ENCODE measurements around the gene PARP12.

DNA sequence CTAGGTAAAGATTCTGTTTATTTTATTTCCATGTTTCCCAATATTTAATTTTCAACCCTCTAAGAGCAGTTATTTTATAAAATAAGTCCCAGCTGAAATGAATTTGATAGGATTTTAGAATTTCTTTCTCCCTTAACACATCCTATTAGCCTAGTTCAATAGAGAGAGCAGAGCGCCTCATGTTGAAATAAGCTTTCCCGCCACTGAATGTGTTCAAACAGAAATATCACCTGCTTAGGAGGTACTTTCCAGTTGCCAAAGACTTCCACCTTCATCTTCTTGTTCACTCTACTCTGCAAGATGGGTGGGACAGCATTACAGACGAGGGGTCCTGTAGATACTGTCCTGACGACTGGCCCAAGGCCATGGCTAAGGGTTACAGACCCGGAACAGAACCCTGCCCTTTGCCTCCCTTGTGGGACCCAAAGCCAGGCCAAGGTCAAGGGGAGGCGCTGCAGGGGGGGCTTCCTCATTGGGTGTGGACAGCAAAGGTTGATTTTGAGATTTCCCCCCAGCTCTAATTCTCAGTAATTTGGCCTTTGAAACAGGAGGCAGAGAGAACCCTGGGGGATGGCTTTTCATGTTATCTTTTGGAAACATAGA is 62.0 kb downstream of the PARP12 start:
- TF ChIP-seq, protein P1, sequence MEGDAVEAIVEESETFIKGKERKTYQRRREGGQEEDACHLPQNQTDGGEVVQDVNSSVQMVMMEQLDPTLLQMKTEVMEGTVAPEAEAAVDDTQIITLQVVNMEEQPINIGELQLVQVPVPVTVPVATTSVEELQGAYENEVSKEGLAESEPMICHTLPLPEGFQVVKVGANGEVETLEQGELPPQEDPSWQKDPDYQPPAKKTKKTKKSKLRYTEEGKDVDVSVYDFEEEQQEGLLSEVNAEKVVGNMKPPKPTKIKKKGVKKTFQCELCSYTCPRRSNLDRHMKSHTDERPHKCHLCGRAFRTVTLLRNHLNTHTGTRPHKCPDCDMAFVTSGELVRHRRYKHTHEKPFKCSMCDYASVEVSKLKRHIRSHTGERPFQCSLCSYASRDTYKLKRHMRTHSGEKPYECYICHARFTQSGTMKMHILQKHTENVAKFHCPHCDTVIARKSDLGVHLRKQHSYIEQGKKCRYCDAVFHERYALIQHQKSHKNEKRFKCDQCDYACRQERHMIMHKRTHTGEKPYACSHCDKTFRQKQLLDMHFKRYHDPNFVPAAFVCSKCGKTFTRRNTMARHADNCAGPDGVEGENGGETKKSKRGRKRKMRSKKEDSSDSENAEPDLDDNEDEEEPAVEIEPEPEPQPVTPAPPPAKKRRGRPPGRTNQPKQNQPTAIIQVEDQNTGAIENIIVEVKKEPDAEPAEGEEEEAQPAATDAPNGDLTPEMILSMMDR (optimal IDR thresholded peaks at IDR 0.05 in 1 of 3, IDR thresholded peaks at IDR 0.05 in 1 of 3, conservative IDR thresholded peaks at IDR 0.05 in 1 of 3; ENCODE audit: extremely low read depth in 1 of 3, insufficient read depth in 2 of 3, low read length in 3 of 3) = no peak
- no peak for TF ChIP-seq EZH2 (IDR thresholded peaks at IDR 0.05; ENCODE audit: low read length)

Measured in keratinocyte (primary cell).